HG03571 (cell line): Measurements from ENCODE around the gene CCDC57.

ENCODE experiments used
- ATAC-seq: cut with Tn5 transposase; IDR thresholded peaks from one replicate; pipeline ENCODE4 v1.9.1; 2021; ENCODE audit not compliant: unreplicated experiment

The CCDC57 gene

GRCh38 chr17:82070611-82071010 is 142.0 kb downstream of the CCDC57 start:
- no peak for ATAC-seq

DNA sequence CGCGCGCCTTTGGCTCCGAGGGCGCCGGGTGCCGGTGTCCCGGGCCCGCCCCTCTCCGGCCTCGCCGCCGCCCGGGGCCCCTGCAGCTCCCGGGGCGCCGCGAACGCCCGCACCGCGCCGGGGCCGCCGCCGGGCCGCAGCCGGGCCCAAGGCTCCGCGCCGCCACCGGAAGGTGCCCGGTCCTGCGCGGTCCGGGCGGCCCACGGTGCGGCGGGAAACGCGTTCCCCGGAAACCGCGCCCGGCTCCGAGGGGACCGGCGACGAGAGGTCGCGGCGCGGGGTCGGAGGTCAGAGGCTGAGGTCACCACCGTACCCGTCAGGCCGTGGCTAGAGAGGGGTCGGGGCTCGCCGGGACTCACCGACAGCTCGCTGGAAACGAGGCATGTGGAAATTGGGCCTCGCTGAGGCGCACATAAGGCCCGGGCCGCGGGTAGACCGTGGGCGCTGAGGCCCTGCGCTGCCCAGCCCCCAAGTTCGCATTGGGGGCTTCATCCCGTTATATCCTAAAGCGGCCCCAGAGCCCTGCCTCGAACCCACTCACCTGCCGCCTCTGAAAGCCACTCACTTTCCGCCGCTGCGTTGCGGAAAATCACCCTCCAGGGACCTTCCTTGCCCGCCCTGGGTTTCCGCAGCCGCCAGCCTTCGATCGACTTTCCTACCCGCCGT is 146.9 kb downstream of the CCDC57 start, which contains the start of gene DUS1L:
Gene DUS1L, minus strand, starts transcription at position 167 of the 666 bp plus-strand sequence. CDS start 745 bp downstream, outside the sequence.
- no peak for ATAC-seq

DNA sequence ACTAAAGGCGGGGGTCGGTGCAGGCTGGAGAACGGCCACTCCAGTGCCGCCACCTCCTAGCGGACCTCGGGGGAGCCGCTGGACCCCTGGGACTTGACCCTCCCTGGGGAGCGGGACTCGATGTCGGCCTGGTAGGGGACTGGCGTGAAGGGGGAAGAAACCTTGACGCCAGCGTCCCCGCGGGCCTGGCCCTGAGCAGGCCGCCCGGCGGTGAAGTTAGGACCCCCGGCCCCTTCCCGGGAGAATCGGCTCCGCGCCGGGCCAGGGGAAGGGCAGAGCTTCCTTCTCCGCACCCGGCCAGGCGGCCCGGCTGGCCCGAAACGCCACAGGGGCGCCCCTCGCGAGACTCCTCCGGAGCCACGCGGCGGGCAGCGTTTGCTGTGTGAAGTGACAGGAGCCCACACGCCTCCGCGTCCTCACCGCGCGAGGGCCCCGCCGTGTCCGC is 147.4 kb downstream of the CCDC57 start:
- ATAC-seq: no peak

GRCh38 chr17:82064433-82065192 is 148.0 kb downstream of the CCDC57 start:
- no peak for ATAC-seq

GRCh38 chr17:82063424-82064415 is 148.9 kb downstream of the CCDC57 start:
- ATAC-seq: no peak

GRCh38 chr17:82062984-82063368 is 149.7 kb downstream of the CCDC57 start:
- ATAC-seq: no peak

GRCh38 chr17:82062076-82062983 is 150.3 kb downstream of the CCDC57 start:
- no peak for ATAC-seq

DNA sequence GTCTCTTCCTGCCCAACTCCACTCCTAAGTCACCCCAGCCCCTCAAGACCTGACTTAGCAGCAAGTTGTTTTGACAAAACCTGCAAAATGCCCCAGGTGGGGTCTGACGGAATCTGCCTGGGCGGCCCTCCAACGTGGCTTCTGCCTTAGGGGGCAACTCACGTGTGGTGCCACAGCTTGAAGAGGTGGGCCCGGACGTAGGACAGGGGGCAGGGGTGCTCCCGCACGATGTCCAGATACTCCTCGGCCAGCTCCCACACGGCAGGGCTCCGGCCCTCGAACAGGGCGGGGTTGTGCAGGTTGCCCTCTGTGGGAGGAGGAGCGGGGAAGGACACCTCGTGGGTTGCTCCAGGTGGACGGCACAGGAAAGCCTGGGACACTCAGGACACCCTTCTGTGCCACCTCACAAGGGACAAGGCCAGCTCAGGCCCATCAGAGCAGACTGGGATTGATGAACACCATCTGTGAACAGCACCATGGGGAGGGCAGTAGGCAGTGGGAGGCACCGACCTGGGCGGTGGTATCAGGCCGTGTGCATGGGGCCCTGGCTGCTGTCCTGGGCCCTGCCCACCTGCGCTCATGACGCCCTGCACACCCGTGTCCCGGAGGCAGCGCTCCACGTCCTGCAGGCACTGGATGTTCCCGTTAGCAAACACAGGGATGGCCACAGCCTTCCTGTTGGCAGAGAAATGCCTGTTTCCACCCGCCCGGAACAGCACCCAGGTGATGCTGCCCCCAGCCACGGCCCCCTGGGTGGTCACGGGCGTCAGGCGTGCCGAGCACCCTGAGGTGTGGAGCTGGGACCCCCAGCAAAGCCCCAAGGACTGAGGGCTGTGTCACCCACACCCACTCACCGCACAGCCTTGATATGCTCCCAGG is 151.4 kb downstream of the CCDC57 start:
- ATAC-seq: no peak

GRCh38 chr17:82060614-82061013 is 152.0 kb downstream of the CCDC57 start:
- ATAC-seq: no peak

DNA sequence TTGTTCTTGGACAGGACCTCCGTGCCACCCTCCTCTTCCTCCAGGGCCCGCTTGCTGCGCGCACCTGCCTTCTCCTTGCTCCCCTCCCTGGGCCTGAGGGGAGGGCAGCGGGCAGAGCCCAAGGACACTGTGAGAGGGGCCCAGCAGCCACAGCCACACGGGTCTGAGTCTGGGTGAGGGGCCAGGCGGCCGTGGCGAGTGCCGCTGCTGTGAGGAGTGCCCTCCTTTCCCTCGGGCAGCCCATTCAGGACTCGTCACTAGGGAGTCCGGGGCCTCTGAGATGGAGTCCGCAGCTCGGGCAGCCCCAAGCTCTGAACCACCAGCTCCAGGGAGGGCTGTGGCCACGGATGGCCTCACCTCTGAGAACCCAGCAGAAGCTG is 152.7 kb downstream of the CCDC57 start:
- ATAC-seq: no peak

DNA sequence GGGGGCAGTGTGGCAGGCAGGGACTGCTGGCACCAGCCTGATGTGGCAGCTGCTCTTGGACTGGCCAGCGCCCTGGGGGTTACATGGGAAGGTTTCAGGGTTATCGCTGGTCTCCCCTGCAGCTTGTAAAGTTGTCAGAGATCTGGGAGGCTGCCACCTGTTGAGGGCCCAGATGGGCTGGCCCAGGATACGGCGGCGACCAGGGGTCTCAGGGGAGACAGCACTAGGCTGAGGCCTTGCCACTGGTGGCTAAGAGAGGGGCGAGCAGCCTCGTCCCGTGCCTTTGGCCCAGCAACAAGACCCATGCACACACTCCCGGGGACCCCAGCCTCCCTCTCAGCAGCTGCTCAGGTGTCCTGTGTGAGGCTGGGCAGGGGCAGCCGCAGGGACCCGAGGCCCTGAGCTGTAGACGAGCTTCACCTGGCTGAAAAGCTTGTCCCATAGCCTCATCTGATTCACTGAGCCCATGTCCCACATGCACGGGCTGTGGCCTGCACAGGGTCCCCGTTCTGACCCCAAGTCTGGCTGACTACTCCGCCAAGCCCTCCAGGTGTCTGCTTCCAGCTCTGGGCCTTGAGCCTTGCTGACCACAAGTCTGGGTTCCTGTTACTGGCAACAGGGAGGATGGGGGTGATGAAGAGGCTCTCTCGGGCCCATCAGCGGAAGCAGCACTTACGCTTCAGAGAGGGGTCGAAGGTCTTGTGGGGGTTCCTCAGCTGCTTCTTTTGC is 153.2 kb downstream of the CCDC57 start:
- no peak for ATAC-seq

GRCh38 chr17:82058855-82059249 is 153.8 kb downstream of the CCDC57 start:
- no peak for ATAC-seq

DNA sequence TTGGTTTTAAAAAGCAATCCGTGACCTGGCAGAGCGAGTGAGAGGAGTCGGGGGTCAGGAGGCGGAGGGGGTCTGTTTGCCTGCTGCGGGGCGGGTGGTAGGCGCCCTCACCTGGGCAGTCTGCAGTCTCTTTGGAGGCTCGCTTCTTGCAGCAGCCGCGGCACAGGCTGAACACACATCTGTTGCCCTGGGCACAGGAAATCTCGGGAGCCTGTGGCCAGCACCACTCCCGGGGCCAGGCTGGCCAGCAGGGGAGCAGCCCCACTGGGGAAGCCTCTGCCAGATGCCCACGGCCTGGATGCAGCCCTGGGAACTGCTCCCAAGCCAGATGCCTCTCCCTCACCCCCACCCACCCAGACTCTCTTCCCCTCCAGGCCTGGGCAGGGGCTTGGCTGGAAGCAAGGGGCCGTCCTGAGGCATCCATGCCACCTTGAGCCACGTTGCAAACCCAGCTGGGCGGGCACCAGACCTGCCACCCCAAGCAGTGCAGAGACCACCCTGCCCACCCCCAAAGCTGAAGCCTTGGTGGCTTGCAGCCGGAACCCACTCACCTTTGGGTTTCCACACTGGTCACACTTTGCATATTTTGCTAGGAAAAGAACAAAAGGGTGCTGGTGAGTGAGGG is 154.3 kb downstream of the CCDC57 start:
- no peak for ATAC-seq

- no peak for ATAC-seq
Observed at GRCh38 chr17:82056729-82057621, 155.7 kb downstream of the CCDC57 start.

DNA sequence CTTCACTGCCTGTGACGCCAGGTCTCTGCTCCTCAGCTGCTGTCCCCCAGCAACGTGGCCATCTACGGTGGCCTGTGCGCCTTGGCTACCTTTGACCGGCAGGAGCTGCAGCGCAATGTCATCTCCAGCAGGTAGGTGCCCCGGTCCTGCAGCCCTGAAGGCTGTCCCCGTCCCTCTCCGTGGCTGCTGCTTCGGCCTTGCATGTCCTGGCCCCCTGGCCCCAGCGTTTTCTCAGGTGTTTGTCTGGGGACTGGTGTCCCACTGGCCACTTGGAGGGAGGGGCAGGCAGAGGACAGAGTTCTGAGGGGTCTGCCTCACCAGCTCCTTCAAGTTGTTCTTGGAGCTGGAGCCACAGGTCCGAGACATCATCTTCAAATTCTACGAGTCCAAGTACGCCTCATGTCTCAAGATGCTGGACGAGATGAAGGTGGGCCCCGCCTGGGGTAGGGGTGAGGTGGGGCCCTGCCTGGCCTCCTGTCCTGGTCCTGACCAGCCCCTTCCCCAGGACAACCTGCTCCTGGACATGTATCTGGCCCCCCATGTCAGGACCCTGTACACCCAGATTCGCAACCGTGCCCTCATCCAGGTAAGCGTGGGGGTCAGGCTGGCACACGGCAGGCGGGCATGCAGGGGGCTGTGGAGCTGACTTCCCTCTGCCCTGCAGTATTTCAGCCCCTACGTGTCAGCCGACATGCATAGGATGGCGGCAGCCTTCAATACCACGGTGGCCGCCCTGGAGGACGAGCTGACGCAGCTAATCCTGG is 156.5 kb downstream of the CCDC57 start:
- ATAC-seq: no peak
